Loucy (cell line): ENCODE measurements around the gene FNDC1.

Source experiments
- EZH2phosphoT487 ChIP-seq: fragments of 200-600 bp; IDR thresholded peaks from 2 replicates; pipeline ENCODE4 v1.6.1; 2018; ENCODE audit warnings: antibody characterized with exemption, mild to moderate bottlenecking, moderate library complexity, borderline replicate concordance
- TF ChIP-seq, protein P1 (sequence below): fragments of 200-600 bp; sonication (generic); conservative IDR thresholded peaks from 2 replicates; pipeline ENCODE4 v1.5.1; 2014; ENCODE audit warnings: mild to moderate bottlenecking, antibody characterized with exemption, low read length

DNA sequence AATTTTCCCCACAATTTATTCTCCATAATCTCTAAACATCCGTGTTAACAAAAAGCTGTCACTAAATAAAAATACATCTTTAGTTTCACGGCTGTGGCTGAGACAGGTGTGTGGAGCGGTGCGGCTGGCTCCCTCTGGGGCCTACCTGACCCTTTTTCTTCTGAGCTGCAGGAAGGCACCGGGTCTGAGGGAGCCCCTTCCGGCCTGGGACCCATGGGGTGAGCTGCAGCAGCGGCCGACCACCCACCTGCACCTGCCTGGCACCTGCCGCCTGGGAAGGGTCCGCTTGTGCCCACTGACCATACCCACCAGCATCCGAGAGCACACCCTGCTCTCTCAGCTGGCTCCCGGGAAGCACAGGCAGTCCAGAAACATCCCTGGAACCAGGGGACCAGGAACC is 41.5 kb upstream of the FNDC1 start:
- TF ChIP-seq, protein P1, sequence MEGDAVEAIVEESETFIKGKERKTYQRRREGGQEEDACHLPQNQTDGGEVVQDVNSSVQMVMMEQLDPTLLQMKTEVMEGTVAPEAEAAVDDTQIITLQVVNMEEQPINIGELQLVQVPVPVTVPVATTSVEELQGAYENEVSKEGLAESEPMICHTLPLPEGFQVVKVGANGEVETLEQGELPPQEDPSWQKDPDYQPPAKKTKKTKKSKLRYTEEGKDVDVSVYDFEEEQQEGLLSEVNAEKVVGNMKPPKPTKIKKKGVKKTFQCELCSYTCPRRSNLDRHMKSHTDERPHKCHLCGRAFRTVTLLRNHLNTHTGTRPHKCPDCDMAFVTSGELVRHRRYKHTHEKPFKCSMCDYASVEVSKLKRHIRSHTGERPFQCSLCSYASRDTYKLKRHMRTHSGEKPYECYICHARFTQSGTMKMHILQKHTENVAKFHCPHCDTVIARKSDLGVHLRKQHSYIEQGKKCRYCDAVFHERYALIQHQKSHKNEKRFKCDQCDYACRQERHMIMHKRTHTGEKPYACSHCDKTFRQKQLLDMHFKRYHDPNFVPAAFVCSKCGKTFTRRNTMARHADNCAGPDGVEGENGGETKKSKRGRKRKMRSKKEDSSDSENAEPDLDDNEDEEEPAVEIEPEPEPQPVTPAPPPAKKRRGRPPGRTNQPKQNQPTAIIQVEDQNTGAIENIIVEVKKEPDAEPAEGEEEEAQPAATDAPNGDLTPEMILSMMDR, result no peak
- TF ChIP-seq EZH2phosphoT487, result no peak
